MCF 10A (cell line): Measurements from ENCODE around the gene C1QTNF8. TPM values are rescaled to one million over a fixed set of nuclear protein-coding genes. Genes with fewer than 3 reads are reported as not detected.

Experiments used
- BruUV-seq: library from RNA; stranded (reverse); fragments of 400-500 nt; replicated peaks from 2 replicates; lab custom pipeline; 2021; lab: Mats Ljungman, UMichigan
- CTCF ChIA-PET: fragments of 300-600 bp; sonication (Branson Sonifier 250); formaldehyde crosslinking; extraction: SDS; loops from one replicate; lab custom pipeline; 2021; ENCODE audit warnings: antibody characterized with exemption, inconsistent platforms; lab: Yijun Ruan, JAX
- POLR2A ChIA-PET: fragments of 300-600, 350-650 bp; sonication (Branson Sonifier 250); formaldehyde crosslinking; extraction: SDS; loops from one replicate; lab custom pipeline; 2020; ENCODE audit warnings: antibody characterized with exemption, inconsistent platforms; lab: Yijun Ruan, JAX
- DNase-seq: peaks from one replicate; pipeline ENCODE4 v3.0.0-alpha.2; 2018; ENCODE audit not compliant: unreplicated experiment
- H3K27ac Mint-ChIP-seq: one replicate; pipeline ENCODE4 v1.8.0; 2022; ENCODE audit warnings: mild to moderate bottlenecking, low read depth, mixed read lengths; ENCODE audit not compliant: unreplicated experiment
- H3K27me3 Mint-ChIP-seq: one replicate; pipeline ENCODE4 v1.8.0; 2022; ENCODE audit warnings: mixed read lengths; ENCODE audit not compliant: insufficient read depth, unreplicated experiment
- H3K36me3 Mint-ChIP-seq: one replicate; pipeline ENCODE4 v1.8.0; 2022; ENCODE audit warnings: mild to moderate bottlenecking, moderate library complexity, mixed read lengths; ENCODE audit not compliant: insufficient read depth, unreplicated experiment
- H3K4me1 Mint-ChIP-seq: one replicate; pipeline ENCODE4 v1.8.0; 2022; ENCODE audit warnings: mixed read lengths; ENCODE audit not compliant: insufficient read depth, unreplicated experiment
- H3K4me3 Mint-ChIP-seq: one replicate; pipeline ENCODE4 v1.8.0; 2022; ENCODE audit warnings: mild to moderate bottlenecking, moderate library complexity, mixed read lengths; ENCODE audit not compliant: unreplicated experiment
- H3K9me3 Mint-ChIP-seq: one replicate; pipeline ENCODE4 v1.8.0; 2022; ENCODE audit warnings: mixed read lengths; ENCODE audit not compliant: unreplicated experiment
- intact Hi-C: fragments of 100-400 bp; cut with micrococcal nuclease; formaldehyde crosslinking; loops from 2 replicates; pipeline ENCODE4 v1.14.1; 2022
- total RNA-seq: library from RNA; stranded (reverse); gene quantifications from 2 replicates; pipeline ENCODE4 v1.2.3, GENCODE V29; 2022
- TF ChIP-seq, protein P1 (sequence below): fragments of 200-600 bp; IDR thresholded peaks from one replicate; pipeline ENCODE4 v1.8.0; 2022; ENCODE audit warnings: antibody characterized with exemption, mild to moderate bottlenecking; ENCODE audit not compliant: unreplicated experiment

C1QTNF8 gene
- total RNA-seq, 1 experiment from 2014 or later: not detected

DNA sequence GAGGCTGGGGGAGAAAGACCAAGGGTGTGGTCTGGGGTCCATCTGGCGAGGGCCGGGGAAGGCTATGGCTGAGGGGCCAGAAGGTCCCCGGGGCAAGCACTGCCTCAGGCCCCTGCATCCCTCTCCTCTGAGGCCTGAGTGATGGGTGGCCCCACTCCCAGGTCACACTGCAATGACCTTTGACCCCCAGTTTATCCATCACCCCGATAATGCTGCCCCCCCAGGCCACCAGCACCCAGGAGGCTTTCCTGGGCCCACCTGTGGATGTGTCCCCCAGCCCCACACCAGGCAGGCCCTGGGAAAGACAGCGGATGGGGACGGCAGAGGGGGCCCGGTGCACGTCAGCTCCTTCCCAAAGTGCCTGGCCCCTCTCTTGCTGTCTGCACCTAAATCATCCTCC, 34.3 kb upstream of the C1QTNF8 start:
- H3K27ac Mint-ChIP-seq: no peak overlapping the region
- H3K36me3 Mint-ChIP-seq: no peaks in the 10 kb centered on the region
- ChIA-PET CTCF (no interaction called here), POLR2A (interaction anchor here (0.6 kb wide), 1 partner anchor 768 kb away, joined by 3 read pairs; no protein-coding TSS in a partner anchor)
- no TSS peak for BruUV-seq
- no peaks in the 10 kb centered on the region for H3K27me3 Mint-ChIP-seq
- no peak overlapping the region for H3K4me3 Mint-ChIP-seq
- DNase-seq: no peak
- no peaks in the 10 kb centered on the region for H3K4me1 Mint-ChIP-seq
- TF ChIP-seq, protein P1, sequence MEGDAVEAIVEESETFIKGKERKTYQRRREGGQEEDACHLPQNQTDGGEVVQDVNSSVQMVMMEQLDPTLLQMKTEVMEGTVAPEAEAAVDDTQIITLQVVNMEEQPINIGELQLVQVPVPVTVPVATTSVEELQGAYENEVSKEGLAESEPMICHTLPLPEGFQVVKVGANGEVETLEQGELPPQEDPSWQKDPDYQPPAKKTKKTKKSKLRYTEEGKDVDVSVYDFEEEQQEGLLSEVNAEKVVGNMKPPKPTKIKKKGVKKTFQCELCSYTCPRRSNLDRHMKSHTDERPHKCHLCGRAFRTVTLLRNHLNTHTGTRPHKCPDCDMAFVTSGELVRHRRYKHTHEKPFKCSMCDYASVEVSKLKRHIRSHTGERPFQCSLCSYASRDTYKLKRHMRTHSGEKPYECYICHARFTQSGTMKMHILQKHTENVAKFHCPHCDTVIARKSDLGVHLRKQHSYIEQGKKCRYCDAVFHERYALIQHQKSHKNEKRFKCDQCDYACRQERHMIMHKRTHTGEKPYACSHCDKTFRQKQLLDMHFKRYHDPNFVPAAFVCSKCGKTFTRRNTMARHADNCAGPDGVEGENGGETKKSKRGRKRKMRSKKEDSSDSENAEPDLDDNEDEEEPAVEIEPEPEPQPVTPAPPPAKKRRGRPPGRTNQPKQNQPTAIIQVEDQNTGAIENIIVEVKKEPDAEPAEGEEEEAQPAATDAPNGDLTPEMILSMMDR: no peak
- intact Hi-C loops: no loop called here
- no peaks in the 10 kb centered on the region for H3K9me3 Mint-ChIP-seq

DNA sequence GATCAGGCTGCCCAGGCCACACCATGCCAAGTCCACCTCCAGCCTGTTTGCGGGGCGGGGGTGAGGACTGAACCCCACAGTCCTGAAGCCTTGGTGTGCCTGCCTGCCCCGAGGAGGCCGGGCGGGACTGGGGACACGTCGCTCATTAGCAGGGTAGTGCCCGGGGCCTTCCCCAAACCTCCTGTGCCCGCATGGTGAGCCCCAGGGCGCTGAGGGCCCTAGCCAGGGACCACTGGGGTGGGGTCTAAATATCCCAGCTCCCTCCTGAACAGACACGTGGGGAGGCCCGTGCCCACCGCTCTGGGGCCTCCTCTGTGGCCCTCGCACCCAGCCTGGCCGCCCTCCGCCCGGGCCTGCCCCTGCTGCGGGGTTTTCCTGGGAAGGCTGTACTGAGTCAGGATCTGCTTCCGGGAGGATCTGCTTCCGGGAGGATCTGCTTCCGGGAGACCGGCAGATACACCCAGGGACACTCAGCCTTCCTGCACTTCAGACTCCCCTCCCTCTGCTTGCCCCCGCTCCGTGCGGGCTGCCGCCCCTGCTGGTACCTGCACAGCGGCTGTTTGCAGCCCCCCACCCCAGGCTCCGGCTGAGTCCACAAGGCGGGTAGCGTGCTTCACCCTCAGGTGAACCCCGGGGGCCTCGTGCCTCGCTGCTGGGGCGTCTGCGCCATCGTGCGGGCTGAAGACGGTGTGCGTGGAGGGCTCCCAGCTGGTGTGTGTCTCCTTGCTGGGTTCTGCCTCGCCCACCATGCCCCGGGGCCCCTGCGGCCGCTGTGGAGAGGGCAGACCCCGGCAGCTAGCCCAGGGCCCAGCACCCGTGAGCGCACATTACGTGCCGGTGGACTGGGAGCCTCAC, 33.3 kb upstream of the C1QTNF8 start:
- H3K9me3 Mint-ChIP-seq: no peaks in the 10 kb centered on the region
- DNase-seq: no peak
- H3K27me3 Mint-ChIP-seq: no peaks in the 10 kb centered on the region
- intact Hi-C loops: no loop called here
- ChIA-PET CTCF (no interaction called here), POLR2A (no interaction called here)
- H3K27ac Mint-ChIP-seq: no peak overlapping the region
- TF ChIP-seq, protein P1: no peak
- BruUV-seq: no TSS peak
- no peaks in the 10 kb centered on the region for H3K36me3 Mint-ChIP-seq
- H3K4me3 Mint-ChIP-seq: no peak overlapping the region
- no peaks in the 10 kb centered on the region for H3K4me1 Mint-ChIP-seq

DNA sequence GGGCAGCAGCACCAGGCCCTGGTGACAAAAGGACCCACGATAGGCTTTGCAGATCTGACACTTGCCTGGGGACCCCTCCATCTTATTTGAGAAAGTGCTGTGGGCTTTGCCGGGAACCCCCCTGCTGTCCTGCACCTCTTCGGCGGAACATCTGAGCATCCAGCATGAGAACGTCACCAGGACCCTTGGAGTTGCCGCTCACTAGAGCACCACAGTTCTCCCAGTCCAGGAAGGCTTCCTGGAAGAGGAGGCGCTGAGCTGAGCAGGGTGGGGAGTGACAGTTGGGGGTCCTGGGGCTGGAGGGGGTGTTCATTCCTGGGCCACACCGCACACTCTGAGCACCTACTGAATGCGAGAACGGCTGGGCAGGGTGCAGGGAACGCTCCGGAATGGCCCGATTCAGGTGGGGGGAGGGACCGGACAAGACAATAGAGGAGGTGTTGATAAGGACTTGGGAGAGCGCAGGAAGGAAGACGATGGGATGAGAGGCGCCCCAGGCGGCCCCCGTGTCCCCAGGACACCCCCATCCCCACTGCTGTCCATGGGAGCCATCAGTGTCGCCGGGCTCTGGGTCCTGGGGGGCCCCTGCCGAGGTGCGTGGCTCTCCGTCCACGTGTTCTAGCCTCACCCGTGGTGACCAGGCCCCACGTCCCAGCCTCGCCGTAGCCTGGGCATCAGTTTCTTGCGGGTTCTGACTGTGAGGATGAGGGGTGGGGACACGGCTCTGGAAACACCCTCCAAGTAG, 32.1 kb upstream of the C1QTNF8 start:
- Mint-ChIP-seq H3K4me1 (no peaks in the 10 kb centered on the region), H3K4me3 (no peak overlapping the region), H3K36me3 (no peaks in the 10 kb centered on the region), H3K27me3 (no peaks in the 10 kb centered on the region), H3K9me3 (no peaks in the 10 kb centered on the region), H3K27ac (no peak overlapping the region)
- intact Hi-C loops: no loop called here
- BruUV-seq: no TSS peak
- CTCF ChIA-PET: no interaction called here
- TF ChIP-seq, protein P1: no peak
- no peak for DNase-seq
- POLR2A ChIA-PET: no interaction called here

DNA sequence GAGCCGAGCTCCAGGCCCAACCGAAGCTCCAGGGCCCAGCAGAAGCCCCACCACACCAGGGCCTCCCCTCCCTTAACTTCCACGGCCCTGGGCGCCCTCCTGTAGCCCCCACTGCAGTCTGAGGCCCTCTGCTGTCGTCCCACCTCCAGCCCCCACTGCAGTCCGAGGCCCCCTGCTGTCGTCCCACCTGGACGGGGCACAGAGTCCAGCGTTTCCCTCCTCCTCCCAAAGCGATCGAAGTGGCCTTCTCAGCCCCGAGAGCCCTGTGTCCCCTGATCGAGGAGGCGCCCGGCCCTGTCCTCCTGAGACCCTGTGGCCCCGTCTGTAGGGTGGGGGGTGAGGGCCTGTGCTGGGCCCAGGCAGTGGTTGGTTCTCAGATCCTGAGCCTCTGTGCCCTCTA, 31.1 kb upstream of the C1QTNF8 start:
- intact Hi-C loops: no loop called here
- Mint-ChIP-seq H3K4me3 (no peak overlapping the region), H3K36me3 (no peaks in the 10 kb centered on the region), H3K27ac (no peak overlapping the region), H3K9me3 (no peaks in the 10 kb centered on the region), H3K4me1 (no peaks in the 10 kb centered on the region), H3K27me3 (no peaks in the 10 kb centered on the region)
- no peak for DNase-seq
- ChIA-PET POLR2A (no interaction called here), CTCF (no interaction called here)
- TF ChIP-seq, protein P1: no peak
- no TSS peak for BruUV-seq
